MV-4-11 (cell line): Measurements from ENCODE around the gene RAD9B.

ENCODE experiments used
- DNase-seq: peaks from one replicate; lab custom pipeline; 2025; lab: John Stamatoyannopoulos, UW

The RAD9B gene

GRCh38 chr12:110528277-110528839, 26.2 kb downstream of the RAD9B start:
- DNase-seq: no peak

- DNase-seq: peak; percentile 1
Measured at GRCh38 chr12:110530511-110530910, 28.4 kb downstream of the RAD9B start.

GRCh38 chr12:110531741-110532333, 29.7 kb downstream of the RAD9B start:
- peak; percentile 56 for DNase-seq

DNA sequence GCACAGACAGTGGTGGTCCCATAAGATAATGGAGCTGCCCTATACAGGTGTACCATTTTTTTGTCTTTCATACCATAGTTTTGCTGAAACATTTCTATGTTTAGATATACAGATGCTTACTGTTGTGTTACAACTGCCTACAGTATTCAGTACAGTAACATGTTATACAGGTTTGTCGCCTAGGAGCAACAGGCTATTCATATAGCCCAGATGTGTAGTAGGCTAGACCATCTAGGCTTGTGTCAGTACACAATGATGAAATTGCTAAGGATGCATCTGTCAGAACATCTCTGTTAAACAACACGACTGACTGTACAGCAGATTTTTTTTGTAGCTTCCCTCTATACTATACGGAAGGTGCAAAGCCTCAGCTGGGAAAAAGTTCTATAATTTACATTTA, 30.5 kb downstream of the RAD9B start:
- DNase-seq: no peak

DNA sequence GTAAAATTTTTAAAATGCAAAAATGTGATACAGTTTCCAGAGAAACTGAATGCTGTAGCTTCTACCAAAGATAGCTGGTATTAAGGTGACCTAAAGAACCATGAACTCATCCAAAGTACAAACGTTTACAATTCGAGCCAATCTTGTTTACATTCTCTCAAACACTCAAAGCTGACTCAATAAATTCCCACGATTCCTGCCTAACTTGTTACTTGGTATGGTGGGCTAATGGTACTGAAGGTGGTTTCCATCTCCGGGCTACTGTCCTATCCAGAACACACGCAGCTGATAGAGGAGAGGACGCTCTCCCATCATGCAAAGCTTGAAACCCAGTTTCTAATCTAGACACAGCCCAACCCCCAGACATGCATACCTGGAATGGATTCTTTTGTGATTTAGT, 31.5 kb downstream of the RAD9B start:
- no peak for DNase-seq

- DNase-seq: no peak
Measured at GRCh38 chr12:110534811-110535210, 32.7 kb downstream of the RAD9B start.

GRCh38 chr12:110536834-110537604, 34.9 kb downstream of the RAD9B start:
- DNase-seq: no peak

GRCh38 chr12:110537605-110538409, 35.7 kb downstream of the RAD9B start:
- DNase-seq: no peak

DNA sequence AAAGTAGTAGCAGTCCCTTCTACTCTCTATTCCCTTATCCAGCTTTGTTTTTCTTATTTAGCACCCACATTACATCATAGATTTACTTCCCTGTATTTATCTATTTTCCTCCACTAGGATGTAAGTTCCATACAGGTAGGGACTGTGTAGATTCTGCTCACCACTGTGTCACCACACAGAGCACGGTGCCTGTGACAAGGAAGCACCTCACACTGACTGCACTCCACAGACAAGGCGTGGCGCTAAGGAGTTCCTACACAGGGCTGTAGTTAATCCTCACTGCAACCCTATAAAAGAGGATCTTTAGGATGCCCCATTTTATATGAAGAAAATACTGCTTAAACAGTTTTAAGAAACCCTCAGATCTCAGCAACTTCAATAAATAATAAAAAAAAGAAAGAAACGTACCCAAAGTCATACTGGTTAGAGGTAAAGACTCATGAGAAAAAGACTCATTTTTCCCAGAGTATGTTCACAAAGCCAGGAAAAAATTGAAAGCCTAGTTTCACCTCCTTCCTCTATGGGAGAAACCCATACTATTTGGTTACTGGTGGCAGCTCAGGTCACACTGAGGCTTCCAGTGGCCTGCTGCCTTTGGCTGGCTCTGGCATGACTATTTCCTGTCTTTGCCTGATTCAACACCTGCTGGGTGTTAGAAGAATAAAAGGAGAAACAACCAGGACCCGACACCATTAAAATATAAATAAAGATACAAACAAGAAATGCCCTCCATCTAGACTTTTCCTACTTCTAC, 36.9 kb downstream of the RAD9B start:
- no peak for DNase-seq

GRCh38 chr12:110540048-110540447, 37.9 kb downstream of the RAD9B start:
- no peak for DNase-seq

GRCh38 chr12:110543252-110543959, 41.3 kb downstream of the RAD9B start:
- DNase-seq: no peak

DNA sequence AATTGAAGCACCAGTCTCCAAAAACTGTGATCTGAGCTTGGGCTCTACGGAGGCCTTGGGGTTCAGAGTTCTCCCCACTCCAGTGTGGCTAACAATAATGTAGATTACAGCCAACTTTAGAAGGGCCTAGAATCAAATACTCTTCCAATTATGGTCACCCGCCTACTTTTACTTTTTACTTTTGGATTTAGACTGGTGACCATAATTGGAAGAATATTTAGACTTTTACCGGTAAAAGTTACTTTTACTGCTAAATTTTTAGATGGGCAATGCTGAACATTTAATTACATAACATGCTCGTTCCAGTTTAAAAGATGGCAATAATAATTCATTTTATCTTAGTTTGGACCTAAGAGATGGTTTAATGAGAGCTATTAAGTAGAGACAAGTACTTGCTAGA, 41.8 kb downstream of the RAD9B start:
- no peak for DNase-seq

DNA sequence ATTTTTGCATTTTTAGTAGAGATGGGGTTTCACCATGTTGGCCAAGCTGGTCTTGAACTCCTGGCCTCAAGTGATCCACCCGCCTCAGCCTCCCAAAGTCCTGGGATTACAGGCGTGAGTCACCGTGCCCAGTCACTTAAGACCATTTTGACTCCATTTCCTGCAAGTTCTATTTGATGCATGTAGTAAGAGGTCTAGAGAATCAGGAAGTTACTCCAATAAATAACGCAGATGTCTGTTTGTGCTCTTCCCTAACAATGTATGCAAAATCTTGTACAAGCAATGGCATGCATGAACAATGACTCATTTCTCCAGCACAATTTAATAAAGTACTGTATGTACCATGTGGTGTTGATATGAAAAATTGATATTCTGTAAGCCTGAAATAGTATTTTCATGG, 43.1 kb downstream of the RAD9B start:
- peak; percentile 94 for DNase-seq

GRCh38 chr12:110545812-110546211, 43.7 kb downstream of the RAD9B start:
- no peak for DNase-seq

GRCh38 chr12:110546339-110546738, 44.2 kb downstream of the RAD9B start:
- peak; percentile 60 for DNase-seq

GRCh38 chr12:110547090-110547489, 45.0 kb downstream of the RAD9B start:
- no peak for DNase-seq

DNA sequence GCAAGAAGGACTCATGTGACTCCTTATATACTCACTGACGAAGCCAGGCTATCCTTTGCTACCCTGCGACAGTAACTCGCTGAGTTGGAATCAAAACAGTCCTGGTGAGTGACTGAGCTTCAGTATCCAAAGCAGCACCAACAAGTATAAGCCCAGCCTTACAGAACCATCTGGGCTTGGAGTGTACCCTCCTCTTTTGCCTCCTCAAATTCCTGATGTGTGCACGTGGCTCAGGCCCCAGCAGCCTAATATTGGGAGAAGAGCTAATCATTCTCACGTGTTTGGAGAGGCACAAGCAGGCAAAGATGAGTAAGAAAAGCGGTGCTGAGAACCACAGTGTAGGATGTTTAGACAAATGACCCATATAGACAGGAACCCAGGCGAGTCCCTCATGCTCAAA, 46.5 kb downstream of the RAD9B start:
- no peak for DNase-seq

DNA sequence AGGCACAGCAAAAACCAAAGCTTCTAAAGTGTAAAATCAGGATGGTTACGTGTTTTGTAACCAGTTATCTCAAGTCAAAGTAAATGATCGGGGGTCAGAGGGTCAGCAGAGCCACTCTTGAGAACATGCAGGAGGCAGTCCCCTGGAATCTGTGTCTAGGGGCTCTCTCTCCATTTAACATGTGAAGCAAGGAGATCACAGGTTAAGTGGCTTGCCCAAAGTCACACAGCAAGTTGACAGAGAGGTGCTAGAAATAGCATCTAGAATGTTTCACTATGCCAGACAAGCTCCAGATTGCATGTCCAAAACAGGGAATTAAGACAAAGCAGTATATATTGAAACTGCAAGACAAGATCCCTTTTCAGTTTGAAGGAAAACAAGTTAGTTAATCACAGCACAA, 47.6 kb downstream of the RAD9B start:
- DNase-seq: no peak

- no peak for DNase-seq
Measured at GRCh38 chr12:110550981-110551380, 48.9 kb downstream of the RAD9B start.
